HuH-7.5 (cell line): ENCODE data around the gene KCND1.

ENCODE experiments used
- DNase-seq: peaks from one replicate; pipeline ENCODE4 v3.0.0; 2011; ENCODE audit warnings: low spot score

KCND1 gene

DNA sequence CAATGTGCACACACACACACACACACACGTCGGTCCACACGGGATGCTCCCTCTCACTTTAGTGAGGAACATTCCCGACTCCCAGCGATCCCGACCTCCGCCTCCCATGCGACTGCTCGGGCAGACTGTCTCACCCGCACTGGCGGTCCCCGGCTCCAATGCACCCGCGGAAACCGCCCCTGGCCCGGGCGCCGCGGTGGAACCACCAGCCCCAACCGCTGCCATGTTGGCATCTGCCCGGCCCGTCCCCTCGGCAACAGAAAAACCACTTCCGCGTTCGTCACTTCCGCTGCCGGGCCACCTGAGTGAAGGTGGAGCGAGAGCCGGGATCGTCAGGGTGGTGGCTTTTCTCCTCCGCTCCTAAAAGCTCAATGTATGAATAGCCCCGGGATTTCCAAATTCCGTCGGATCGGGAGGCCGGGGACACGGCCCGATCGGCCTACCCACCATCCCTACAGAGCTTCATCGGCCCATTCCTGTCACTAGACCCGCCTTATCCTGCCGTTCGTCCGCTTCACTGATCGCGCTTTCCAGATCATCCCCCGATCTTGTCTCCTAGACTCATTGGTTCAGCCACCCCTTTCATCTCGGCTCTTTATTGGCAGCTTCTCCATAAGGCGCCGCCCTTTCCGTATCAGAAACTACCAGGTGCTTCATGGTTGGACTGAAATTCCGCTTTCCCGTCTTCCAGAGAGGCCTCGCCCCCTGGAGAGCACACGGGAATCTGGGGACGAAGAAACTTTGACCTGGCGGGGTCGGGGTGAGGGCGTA is 60.0 kb downstream of the KCND1 start, which contains the start of gene SLC35A2:
TSS of gene SLC35A2 (minus strand) at position 235 of the 771 bp plus-strand sequence. CDS start at position 225, 10 bp downstream.
- DNase-seq = peak; percentile 83
